GM18520 (cell line): ENCODE data around the gene VWA5B1.
"Not testable (repeated sequence)": the region's sequence is repeated elsewhere in the genome, so short reads cannot be mapped to it uniquely, and the experiment has no call there.

Source experiments
- ATAC-seq: cut with Tn5 transposase; IDR thresholded peaks from one replicate; pipeline ENCODE4 v1.9.1; 2021; ENCODE audit not compliant: unreplicated experiment

Gene VWA5B1

DNA sequence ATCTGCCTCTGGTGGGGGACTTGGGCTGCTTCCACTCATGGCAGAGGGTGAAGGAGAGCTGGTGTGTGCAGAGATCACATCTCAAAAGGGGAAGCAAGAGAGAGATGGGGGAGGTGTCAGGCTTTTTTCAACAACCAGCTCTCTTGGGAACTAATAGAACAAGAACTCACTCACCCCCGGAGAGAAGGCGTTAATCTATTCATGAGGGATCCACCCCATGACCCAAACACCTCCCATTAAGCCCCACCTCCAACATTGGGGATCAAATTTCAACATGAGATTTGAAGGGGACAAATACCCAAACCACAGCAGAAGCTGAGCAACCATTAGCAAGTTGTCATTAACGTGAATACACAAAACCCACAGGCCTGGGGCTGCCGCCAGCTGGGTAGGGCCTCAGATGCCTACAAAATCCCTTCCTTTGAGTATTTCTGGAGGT lies 12.0 kb upstream of the VWA5B1 start:
- no peak for ATAC-seq

DNA sequence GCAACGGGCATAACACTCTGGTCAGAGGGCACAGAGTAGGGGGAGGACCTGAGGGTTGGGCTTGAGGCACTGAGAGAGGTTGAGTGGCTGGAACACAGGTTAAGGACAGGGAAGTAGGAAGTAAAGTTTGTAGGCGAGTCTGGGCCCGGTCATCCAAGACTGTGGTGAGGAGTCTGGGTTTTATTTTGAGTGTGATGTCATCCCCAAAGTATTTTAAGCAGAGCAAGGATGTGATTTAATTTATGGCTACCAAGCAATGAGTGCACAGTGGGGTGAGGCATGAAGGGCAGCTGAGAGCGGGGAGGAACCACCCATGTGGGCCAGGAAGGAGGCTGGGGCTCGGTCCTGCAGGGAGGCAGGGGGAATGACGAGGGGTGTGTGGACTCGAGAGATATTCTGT lies 11.2 kb upstream of the VWA5B1 start:
- ATAC-seq = no peak

DNA sequence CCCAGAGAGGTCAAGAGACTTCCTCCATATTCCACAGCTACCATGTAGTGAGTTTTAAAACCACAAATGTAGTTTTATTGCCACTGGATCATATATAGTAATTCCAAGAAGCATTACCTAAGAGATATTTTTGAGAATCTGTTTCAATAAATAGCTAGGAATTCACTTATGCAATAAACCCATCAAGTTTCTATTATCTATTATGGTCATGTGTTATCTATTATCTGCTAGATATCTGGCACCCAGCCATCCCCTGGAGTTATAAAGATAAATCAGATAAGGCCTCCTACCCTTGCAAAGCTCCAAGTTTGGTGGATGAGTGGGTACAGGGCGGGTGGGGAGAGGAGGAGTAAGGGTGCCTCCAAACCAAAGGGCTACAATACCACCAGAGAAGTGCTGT lies 10.3 kb upstream of the VWA5B1 start:
- no peak for ATAC-seq

DNA sequence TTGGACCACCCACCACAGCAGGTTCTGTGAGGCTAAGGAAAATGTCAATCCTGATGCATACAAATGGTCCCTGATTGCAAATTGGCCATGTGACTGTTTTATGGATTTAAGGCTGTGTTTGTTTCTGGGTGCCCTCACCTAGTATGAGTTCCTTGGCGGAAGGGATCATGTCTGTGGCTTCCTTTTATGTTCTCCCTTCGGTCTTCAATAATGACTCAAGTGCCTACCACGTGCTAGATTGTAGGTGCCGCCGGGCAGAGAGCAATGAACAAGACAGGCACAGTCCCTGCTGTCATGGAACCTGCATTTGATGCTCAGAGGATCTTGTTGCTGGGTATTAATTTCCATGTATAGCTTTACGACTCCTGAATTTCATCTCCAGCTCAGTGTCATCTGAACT lies 9.8 kb upstream of the VWA5B1 start:
- ATAC-seq = no peak

DNA sequence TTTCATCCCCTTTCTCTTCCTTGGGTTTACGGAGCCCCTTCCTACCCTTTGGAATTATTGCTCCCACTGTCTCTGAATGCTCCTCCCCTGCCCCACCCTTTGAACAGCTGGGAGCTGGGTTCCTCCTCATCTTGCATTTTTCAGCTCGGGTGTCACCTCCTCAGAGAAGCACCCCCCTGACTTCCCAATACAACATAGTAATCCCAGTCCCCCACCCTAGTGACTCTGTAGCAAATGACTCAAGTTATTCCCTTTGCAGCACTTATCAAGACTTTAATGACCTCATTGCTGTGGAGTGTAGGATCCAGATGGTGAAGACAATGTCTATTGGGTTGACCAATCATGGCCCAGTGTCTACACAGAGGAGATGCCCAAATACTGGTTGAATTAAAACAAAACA lies 8.9 kb upstream of the VWA5B1 start:
- no peak for ATAC-seq

DNA sequence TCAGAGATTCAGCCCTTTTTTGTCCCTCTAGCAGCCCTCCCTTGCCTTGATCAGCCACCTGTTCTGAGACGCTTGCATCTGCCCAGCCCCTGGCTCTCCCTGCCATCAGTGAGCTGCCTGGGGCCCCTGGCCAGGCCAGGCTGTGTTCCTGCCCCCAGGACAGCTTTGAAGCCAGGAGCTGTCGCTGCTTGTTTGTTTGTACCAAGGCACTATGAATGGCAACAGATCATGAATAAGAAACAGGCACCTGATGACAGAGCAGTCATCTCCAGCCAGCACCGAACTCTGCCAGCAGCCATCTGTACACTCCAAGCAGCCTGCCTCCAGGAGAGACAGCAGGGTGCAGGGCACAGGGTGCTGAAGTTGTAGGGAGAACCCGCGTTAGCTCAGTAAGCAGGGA lies 8.1 kb upstream of the VWA5B1 start:
- no peak for ATAC-seq

DNA sequence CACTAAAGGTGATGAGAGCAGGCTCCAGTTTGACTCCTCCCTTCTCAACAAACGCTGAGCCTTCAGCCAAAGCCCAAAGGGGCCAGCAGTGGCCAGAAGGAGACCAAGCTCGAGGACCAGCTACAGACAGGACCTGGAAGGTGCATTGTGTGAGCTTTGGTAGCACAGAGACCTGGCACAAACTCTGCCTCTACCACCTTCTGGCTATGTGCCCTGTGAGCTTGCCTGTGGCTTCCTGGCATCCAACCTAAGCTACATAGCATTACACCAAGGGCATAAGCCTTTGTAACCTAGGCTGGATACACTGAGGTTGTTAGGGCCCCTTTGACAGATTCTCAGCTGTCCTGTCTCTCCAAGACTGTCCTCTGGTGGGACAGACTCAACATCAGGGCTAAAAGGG lies 6.6 kb upstream of the VWA5B1 start:
- no peak for ATAC-seq

DNA sequence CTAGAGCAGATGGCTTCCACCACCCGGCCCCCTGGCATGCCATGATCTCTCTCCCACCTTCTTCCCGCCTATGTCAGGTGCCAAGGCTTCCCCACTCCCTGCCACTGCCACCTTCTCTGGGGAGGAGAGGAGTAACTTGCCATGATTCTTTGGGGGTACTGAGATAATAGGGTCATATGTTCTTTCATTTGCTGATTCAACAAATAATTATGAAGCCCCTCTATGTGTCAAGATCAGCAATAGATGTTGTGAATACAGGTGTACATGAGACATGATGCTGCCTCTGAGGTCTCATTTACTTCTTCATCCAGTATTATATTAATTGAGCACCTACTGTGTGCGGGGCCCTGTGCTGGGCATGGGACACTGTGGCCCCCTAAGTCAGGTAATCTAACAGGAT lies 6.0 kb upstream of the VWA5B1 start:
- ATAC-seq = no peak

DNA sequence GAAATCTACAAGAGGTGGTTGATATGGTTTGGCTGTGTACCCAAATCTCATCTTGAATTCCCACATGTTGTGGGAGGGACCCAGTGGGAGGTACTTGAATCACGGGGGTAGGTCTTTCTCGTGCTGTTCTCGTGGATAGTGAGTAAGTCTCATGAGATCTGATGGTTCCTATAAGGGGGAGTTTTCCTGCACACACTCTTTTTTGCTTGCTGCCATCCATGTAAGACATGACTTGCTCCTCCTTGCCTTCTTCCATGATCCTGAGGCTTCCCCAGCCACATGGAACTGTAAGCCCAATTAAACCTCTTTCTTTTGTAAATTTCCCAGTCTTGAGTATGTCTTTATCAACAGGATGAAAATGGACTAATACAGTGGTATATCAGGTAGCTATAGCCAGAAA lies 5.2 kb upstream of the VWA5B1 start:
- no peak for ATAC-seq

DNA sequence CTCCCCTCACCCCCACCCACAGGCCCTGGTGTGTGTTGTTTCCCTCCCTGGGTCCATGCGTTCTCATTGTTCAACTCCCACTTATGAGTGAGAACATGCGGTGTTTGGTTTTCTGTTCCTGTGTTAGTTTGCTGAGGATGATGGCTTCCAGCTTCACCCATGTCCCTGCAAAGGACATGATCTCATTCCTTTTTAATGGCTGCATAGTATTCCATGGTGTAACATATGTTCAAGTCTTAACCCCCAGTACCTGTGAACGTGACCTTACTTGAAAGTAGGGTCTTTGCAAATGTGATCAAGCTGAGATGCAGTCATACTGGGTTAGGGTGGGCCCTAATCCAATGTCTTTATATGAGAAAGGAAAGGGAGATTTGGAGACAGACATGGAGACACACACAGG lies 3.0 kb upstream of the VWA5B1 start:
- not testable (repeated sequence) for ATAC-seq

DNA sequence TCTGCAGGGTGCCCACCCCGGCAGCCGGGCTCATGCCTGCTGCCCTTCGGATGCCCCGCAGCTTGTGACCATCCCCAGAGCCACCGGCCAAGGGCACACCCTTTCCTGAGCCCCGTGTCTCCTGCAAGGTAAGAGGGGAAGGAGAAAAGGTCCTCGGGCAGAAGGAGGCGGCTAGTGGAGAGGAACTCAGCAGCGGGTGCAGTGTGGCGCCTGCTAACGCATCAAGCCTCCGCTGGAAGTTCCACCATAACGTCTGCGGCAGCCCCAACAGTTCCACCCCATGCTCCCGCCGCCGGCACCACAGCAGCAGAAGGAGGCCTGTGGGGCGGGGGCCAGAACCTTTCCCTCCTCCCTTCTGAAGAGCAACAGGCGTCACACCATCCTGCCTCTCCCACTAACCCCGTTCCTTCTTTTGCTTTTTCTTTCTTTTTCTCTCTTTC lies 990 bp downstream of the VWA5B1 start:
- ATAC-seq = no peak

DNA sequence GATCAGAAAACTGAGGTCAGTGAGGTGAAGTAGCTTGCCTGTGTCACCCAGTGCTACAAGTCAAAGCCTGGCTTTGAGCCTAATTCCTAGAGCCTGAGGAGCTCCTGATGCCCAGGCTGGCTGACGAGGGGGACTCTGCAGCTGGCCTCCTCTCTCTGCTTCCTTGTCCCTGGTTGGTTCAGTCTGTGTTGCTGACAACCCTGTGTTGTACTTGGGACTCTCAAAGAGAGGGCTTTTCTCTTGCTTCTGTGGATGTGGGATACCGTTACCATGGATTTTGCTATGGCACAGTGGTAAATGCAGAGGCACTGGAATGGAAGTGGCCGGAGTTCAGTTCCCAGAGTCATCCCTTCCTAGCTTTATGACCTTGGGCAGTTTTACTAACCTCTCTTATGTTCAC lies 8.0 kb downstream of the VWA5B1 start:
- ATAC-seq = no peak

DNA sequence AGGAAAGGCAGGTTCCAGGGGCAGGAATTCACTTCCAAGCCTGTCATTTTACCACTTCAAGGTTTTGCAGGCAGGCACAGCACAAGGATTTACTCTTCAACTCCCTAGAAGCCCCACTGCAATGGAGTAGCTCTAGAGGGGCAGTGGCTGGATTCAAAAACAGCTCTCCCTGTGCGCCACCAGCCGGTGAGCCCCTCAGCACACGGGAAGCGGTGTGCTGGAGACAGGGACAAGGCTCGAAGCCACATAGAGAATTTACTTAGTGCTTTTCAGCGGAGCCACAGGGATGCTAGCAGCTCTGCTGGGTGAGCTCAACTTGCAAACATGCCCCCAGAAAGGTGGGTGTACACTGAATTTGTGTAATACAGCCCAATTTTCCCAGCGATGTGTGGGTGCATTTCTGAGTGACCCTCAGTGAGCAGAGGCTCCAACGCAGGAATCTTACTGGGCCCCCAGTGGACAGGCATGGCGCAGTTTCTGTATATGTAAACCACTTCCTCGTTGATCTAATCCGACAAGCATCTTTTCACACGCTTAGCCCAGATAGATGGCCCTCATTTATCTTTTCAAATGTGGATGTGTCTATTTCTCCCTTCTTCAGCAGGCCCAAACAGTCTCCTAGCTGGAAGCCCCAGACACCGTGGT lies 10.9 kb downstream of the VWA5B1 start:
- ATAC-seq = no peak

DNA sequence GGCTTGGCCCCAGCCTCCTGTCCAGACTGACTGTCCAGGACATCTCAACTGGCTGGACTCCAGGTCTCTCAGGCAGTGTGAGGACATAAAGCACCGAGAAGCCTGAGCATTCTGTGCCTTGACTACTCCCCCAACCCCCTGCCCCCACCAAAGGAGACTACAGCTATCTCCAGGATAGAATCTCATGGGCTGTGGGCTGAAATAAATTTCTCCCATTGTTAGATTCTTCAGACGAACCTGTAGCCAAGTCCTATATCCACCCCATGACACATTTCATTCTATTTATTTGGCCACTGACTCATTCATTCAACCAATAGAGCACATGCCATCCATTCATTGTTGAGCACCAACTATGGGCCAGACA lies 11.4 kb downstream of the VWA5B1 start:
- no peak for ATAC-seq

DNA sequence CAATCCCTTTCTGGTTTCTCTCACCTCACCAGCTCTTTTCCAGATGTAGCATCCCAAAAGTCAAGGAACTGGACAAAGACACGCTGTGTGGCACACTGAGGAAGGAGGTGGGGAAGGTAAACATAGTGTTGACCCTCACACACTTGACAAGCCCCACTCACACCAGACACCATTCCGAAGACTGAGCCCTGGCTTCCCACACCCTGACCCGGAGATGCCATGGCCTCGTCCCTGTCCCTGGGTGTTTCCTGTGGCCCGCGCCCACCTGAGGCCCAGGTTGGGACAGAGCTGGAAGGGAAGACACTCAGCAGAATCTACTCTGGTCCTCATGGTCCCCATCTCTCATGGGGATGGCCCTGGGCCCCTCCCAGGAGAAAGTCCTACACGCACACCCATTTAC lies 16.4 kb downstream of the VWA5B1 start:
- no peak for ATAC-seq

DNA sequence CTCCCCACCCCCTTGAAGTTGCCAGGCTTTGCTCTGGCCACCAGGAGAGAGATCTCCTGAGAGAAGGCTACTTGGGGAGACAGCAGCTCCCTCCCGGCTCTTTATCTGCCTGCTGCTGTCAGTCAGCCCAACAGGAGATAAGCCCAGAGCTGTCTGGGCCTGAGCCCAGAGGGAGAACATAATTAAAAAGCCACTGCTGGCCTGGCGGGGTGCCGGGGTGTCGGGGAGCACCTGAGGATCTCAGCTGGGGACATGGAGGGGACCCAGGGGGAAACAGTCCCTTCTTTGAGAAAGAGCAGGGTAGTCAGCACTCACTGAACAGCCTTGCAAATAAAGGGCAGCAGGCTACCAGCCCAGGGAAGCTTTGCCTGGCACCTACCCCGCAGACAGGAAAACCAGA lies 17.9 kb downstream of the VWA5B1 start:
- ATAC-seq = no peak

DNA sequence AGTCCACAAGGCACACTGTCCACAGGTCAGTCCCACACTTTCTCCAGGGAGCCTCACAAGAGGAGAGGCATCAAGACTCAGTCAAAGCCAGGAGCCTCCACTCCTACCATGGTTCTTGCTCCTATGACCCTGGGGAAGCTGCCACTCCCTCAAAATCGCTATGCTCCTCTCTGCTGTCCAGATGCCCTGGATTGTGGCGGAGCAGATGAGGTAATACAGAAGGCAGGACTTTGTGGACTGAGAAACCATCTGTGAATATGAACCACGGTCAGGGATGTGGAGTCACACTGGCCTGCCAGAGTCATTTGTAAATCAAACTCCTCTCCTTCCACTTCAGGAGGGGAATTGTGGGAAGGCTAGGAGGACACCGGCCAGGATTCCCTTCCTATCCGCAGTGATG lies 20.6 kb downstream of the VWA5B1 start:
- ATAC-seq = no peak

DNA sequence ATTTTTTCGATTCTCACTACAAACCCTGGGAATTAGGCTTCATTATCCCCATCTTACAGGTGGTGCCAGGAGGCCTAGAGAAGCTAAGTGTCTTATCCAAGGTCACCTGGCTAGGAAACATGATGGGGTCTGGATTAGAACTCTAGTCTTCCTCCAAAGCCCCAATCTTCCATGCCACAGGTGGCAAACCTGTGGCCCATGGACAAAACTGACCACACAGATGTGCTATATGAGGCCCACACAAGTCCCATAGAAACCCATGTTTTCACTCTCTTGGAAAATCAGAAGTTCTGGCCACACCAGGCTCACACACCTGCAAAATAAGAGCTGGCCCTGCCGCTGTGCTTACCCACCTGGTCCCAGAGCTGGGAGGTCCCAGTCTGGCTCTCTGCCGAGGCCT lies 21.6 kb downstream of the VWA5B1 start:
- no peak for ATAC-seq

DNA sequence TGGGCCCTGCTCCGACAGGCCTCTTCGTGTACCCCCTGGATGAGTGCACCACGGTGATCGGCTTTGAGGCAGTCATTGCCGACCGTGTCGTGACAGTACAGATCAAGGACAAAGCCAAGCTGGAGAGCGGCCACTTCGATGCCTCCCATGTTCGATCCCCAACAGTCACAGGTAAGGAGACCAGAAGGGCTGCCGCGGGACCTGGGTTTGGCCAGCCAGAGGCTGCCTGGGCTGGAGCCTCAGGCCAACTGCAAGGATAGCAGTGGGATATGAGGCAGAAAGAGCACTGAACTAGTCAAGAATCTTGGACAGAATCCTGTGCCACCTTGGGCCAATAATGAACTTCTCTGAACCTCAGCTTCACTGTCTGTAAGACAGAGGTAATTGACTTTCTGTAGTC lies 22.1 kb downstream of the VWA5B1 start:
- ATAC-seq = no peak

DNA sequence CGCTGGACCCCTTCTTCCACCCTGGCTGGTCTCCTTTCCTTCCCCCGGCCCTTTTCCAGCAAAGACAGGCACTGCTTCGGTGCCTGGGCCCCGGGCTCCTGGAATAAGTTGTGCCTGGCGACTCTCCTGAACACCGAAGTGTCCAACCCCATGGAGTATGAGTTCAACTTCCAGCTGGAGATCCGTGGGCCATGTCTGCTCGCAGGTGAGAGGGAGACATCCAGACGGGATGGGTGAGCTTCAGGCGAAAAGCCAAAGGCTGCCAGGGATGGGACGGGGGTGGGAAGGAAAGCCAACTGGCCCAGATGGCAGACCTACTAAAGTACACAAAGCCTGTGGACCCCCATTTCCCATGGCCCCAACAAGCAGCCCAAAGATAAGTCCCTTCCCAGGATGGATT lies 26.8 kb downstream of the VWA5B1 start:
- ATAC-seq = no peak

DNA sequence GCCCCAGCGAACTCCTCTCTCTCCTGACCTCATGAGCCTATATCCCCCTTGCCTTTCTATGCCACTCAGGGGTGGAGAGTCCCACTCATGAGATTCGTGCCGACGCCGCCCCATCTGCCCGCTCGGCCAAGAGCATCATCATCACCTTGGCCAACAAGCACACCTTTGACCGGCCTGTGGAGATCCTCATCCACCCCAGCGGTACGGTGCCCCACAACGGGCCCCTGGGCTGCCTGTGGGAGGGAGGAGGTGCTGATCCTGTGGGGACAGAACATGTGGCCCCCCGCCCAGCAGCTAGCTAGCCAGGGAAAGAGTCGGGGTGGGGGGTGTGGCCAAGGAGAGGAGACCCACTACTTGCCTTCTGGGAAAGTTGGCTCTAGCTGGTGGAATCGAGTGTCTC lies 27.8 kb downstream of the VWA5B1 start:
- ATAC-seq = no peak

DNA sequence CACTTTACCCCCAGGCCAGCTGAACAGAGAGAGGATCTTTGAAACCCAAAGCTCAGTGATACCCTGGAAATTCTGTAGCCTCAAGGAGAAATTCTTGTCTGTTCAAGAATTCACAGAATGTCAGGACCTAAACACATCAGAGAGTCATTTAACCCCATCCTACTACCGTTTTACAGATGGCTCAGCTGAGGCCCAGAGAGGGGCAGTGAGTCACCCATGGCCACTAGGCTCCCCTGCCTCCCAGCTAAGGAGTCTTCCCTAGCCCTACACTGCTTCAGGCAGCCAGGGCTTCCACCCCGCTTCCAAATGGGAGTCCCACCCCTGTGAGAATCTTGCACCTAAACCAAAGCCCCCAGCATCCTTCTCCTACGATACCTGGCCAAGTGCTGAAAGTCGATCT lies 28.3 kb downstream of the VWA5B1 start:
- ATAC-seq = no peak

DNA sequence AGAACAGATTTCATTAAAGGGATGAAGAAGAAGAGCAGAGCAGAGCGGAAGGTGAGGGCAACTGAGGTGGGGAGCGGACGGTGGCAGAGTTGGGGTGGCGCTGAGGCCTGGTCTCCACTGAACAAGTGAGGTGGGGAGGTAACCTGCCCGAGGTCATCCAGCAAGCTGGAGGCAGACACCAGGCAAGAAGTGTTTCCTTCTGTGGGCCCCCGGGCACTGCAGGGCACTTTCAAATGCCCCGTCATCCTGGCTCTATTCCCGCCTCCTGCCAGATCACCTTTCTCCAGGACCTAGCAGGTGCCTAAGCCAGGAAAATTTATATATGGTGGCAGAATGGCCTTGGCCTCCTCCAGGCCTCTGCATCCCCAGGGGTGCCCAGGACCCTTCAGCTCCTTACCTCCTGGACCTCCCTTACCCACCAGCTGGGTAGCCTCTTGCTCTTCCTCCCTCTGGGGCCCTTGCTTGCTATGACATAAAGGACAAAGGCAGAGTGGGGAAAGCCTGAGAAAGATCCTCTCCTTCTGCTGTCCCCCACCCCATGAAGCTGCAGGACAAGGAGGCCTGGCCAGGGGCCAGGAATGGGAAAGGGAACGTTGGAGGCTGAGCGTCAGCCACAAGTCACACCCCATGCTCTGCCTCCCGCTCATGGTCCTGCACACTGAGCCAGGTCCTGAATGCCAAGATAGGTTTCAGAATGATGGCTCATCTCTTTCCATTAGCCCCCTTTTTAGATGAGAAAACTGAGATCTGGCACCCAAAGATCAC lies 29.0 kb downstream of the VWA5B1 start:
- ATAC-seq = no peak
